ENCODE data around the gene HCRTR2.
"Not testable (repeated sequence)": the region's sequence is repeated elsewhere in the genome, so short reads cannot be mapped to it uniquely, and the experiment has no call there.

The HCRTR2 gene

DNA sequence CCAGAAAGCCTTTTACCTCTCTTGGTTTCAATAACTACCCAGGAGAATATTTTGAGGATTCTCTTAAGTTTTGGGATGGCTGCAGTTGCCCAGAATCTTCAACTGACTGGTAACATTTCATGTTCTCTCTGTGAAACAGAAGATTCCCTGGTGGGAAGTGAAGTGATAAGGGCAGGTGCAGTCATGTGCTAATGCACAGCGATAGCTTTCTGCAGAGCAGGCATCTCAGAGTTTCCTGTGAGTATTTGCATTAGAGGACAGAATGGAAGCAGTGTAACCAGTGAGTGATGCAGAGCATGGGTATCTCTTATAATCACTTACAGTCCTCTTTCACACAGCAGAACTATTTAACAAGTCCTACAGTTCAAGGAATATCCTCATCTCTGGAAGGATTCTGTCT is 76.1 kb downstream of the HCRTR2 start:
- H3K9ac ChIP-seq (ENCODE audit: low read length): no peak overlapping the region
- no peak overlapping the region for H3K27ac ChIP-seq (ENCODE audit: low read depth, low read length)
- no peaks in the 10 kb centered on the region for H3K4me1 ChIP-seq (ENCODE audit: control insufficient read depth, insufficient read depth, low read length)
- no peaks in the 10 kb centered on the region for H3K36me3 ChIP-seq (ENCODE audit: control insufficient read depth, insufficient read depth, low read length)
- no peaks in the 10 kb centered on the region for H3K27me3 ChIP-seq (ENCODE audit: control insufficient read depth, insufficient read depth, low read length)
- no peak overlapping the region for H3K4me3 ChIP-seq (ENCODE audit: low read length)

DNA sequence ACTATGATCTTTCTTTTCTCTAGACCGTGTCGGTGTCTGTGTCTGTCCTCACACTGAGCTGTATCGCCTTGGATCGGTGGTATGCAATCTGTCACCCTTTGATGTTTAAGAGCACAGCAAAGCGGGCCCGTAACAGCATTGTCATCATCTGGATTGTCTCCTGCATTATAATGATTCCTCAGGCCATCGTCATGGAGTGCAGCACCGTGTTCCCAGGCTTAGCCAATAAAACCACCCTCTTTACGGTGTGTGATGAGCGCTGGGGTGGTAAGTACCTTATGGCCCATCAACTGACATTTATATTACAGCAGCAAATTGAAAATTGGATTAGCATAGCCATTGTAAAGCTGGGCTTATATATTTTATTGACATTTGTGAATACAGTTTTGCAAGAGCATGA is 80.8 kb downstream of the HCRTR2 start:
- Histone ChIP-seq H3K4me1 (ENCODE audit: control insufficient read depth, insufficient read depth, low read length) (no peaks in the 10 kb centered on the region), H3K27ac (ENCODE audit: low read depth, low read length) (no peak overlapping the region), H3K36me3 (ENCODE audit: control insufficient read depth, insufficient read depth, low read length) (no peaks in the 10 kb centered on the region), H3K4me3 (ENCODE audit: low read length) (no peak overlapping the region), H3K27me3 (ENCODE audit: control insufficient read depth, insufficient read depth, low read length) (no peaks in the 10 kb centered on the region), H3K9ac (ENCODE audit: low read length) (no peak overlapping the region)

DNA sequence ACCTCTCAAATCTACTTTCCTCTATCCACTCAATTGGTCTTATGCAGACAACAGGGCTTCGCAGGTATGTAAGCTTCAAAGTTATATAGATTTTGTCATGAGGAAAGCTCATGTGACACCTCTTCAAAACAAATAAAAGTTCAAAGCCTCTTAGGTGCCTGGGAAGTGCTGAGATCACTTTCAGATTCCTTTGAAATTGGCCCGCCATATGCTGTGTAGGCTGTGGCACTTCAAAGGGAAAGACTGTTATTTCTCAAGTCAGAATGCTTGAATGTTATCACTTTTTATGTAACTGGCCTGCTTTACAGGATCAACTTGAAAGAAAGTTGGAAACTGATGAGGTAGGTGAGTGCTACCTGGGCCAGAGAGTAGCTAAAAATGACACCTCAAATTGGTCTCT is 85.9 kb downstream of the HCRTR2 start:
- H3K4me3 ChIP-seq (ENCODE audit: low read length): no peak overlapping the region
- no peak overlapping the region for H3K27ac ChIP-seq (ENCODE audit: low read depth, low read length)
- no peaks in the 10 kb centered on the region for H3K4me1 ChIP-seq (ENCODE audit: control insufficient read depth, insufficient read depth, low read length)
- no peaks in the 10 kb centered on the region for H3K36me3 ChIP-seq (ENCODE audit: control insufficient read depth, insufficient read depth, low read length)
- no peaks in the 10 kb centered on the region for H3K27me3 ChIP-seq (ENCODE audit: control insufficient read depth, insufficient read depth, low read length)
- no peak overlapping the region for H3K9ac ChIP-seq (ENCODE audit: low read length)

DNA sequence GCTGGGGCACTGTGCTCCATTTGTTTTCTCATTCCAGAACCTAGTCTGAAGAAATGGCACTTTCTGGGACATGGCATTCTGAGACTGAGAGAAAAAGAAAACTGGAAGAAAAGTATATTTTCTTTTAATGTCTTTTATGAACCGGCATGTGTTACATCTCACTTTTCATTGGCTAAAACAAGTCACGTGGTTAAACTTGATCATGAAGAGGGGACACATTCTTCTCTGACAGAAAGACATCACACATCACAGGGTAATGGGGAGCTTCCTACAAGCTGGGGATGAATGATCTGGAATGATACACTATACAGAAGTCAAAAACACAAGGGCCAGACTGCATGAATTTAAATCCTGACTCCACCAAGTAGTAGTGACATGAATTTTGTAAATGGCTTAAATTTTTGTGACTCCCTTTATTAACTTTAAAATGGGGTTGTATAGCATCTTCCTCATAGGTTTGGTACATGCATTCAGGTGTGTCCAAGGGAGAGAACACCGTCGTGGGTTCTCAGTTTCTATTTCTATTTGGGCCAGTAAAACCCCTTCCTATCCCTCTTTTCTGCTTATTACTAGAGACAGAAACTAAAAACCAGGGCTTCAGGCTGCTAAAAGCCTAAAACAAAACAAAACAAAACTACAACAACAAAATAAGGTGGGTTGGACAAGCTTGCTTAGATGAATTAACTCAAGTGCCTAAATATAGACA is 91.2 kb downstream of the HCRTR2 start:
- no peaks in the 10 kb centered on the region for H3K36me3 ChIP-seq (ENCODE audit: control insufficient read depth, insufficient read depth, low read length)
- H3K4me1 ChIP-seq (ENCODE audit: control insufficient read depth, insufficient read depth, low read length): no peaks in the 10 kb centered on the region
- no peak overlapping the region for H3K4me3 ChIP-seq (ENCODE audit: low read length)
- H3K27me3 ChIP-seq (ENCODE audit: control insufficient read depth, insufficient read depth, low read length): no peaks in the 10 kb centered on the region
- H3K27ac ChIP-seq (ENCODE audit: low read depth, low read length): no peak overlapping the region
- H3K9ac ChIP-seq (ENCODE audit: low read length): no peak overlapping the region

DNA sequence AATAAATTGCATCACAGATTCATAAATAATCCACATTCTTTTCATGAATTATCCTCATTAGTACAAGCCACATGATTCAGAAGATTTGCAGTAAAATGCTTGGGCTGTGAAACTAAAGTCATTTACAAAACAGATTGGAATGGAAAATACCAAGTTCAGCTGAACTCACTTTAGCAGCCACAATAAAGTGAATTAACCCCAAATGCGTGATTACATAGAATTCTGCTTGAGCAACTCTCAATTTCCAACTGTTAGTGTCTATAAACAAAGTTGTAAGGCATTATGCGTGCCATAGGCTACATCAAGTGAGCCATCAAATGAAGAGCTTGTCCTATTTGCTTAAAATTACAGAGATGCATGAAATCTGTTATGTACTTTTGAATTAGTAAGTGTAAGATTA is 92.6 kb downstream of the HCRTR2 start:
- H3K4me3 ChIP-seq (ENCODE audit: low read length): no peak overlapping the region
- H3K9ac ChIP-seq (ENCODE audit: low read length): no peak overlapping the region
- H3K4me1 ChIP-seq (ENCODE audit: control insufficient read depth, insufficient read depth, low read length): no peaks in the 10 kb centered on the region
- H3K36me3 ChIP-seq (ENCODE audit: control insufficient read depth, insufficient read depth, low read length): no peaks in the 10 kb centered on the region
- no peaks in the 10 kb centered on the region for H3K27me3 ChIP-seq (ENCODE audit: control insufficient read depth, insufficient read depth, low read length)
- no peak overlapping the region for H3K27ac ChIP-seq (ENCODE audit: low read depth, low read length)

DNA sequence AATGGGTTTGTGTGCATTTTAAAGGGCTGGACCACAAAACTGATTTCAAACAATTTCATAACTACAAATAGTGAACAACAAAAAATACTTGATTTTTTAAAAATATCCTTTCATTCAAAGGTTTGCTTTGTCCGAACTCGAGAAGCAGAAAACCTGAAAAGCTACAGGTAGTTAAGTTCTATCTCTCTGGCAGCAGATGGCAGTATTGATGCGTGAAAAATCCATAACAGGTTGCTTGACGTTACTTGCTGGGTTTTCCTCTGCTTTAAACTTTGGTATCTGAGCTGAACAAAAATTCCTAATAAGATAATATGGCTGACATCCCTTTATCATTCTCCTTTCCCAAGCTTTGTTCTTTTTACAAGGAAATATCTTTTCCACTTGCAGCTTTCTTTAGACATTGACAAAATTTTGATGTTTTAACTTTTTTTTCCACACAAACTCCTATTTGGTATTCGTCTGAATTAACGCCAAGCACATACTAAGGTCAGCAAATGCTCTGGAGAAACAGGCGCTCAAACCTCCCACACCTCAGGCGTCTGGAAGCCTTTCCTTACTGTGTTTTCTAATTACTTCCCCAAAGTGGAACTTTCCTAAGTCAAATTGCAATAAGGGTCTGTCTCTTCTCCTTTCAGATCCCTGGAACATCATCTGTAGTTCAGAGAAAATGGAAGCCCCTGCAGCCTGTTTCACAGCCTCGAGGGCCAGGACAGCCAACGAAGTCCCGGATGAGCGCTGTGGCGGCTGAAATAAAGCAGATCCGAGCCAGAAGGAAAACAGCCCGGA is 102.6 kb downstream of the HCRTR2 start:
- H3K36me3 ChIP-seq (ENCODE audit: control insufficient read depth, insufficient read depth, low read length): no peaks in the 10 kb centered on the region
- H3K4me1 ChIP-seq (ENCODE audit: control insufficient read depth, insufficient read depth, low read length): no peaks in the 10 kb centered on the region
- H3K4me3 ChIP-seq (ENCODE audit: low read length): no peak overlapping the region
- no peak overlapping the region for H3K9ac ChIP-seq (ENCODE audit: low read length)
- H3K27me3 ChIP-seq (ENCODE audit: control insufficient read depth, insufficient read depth, low read length): no peaks in the 10 kb centered on the region
- H3K27ac ChIP-seq (ENCODE audit: low read depth, low read length): no peak overlapping the region

DNA sequence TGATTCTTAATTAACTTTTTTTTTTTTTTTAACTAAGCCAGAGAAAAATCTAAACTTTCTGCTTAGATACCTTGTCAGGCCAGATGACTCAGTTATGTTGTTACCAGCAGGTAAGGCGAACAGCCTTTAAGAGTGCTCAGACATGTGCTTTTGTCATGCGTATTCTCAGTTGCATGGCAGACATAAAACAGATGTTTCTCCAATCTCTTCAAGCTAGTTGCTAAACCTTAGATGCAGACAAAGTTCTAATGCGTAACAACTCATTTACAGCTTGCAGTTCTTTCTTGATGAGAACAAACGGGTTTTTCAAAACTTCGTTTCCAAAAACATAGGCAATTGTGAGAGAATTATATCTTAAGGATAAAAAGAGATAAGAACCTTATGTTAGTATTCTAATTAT is 103.3 kb downstream of the HCRTR2 start:
- Histone ChIP-seq H3K36me3 (ENCODE audit: control insufficient read depth, insufficient read depth, low read length) (no peaks in the 10 kb centered on the region), H3K4me1 (ENCODE audit: control insufficient read depth, insufficient read depth, low read length) (no peaks in the 10 kb centered on the region), H3K4me3 (ENCODE audit: low read length) (no peak overlapping the region), H3K27ac (ENCODE audit: low read depth, low read length) (no peak overlapping the region), H3K27me3 (ENCODE audit: control insufficient read depth, insufficient read depth, low read length) (no peaks in the 10 kb centered on the region), H3K9ac (ENCODE audit: low read length) (no peak overlapping the region)

DNA sequence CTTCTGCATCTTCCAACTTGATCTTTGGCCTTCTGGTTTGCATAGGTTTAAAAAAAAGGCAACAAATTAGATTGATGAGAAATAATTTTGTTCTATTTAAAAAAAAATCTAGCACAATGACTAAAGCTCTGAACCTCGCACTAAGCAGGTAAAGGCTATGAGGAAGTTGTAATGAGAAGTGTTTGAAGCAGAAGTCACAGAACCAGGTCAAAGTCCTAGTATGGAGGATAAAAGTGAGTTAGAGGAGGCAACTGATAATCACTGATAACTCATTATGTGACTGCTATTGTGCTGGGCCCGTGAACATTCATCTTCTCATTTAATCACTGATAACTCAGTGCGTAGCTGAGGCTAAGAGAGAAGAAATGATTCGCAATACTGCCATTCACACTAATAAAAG is 106.9 kb downstream of the HCRTR2 start:
- Histone ChIP-seq H3K36me3 (ENCODE audit: control insufficient read depth, insufficient read depth, low read length) (no peaks in the 10 kb centered on the region), H3K27me3 (ENCODE audit: control insufficient read depth, insufficient read depth, low read length) (no peaks in the 10 kb centered on the region), H3K27ac (ENCODE audit: low read depth, low read length) (no peak overlapping the region), H3K4me3 (ENCODE audit: low read length) (no peak overlapping the region), H3K4me1 (ENCODE audit: control insufficient read depth, insufficient read depth, low read length) (no peaks in the 10 kb centered on the region), H3K9ac (ENCODE audit: low read length) (no peak overlapping the region)

DNA sequence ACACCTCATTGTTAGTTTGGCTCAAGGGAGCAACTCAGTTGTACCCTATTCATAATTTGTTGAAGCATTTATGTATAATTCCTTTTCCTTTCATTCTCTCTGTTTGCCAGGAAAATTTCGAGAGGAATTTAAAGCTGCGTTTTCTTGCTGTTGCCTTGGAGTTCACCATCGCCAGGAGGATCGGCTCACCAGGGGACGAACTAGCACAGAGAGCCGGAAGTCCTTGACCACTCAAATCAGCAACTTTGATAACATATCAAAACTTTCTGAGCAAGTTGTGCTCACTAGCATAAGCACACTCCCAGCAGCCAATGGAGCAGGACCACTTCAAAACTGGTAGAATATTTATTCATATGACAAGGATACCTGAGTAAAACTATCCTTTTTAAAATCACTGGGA is 107.8 kb downstream of the HCRTR2 start:
- no peaks in the 10 kb centered on the region for H3K4me1 ChIP-seq (ENCODE audit: control insufficient read depth, insufficient read depth, low read length)
- H3K27me3 ChIP-seq (ENCODE audit: control insufficient read depth, insufficient read depth, low read length): no peaks in the 10 kb centered on the region
- H3K36me3 ChIP-seq (ENCODE audit: control insufficient read depth, insufficient read depth, low read length): no peaks in the 10 kb centered on the region
- no peak overlapping the region for H3K9ac ChIP-seq (ENCODE audit: low read length)
- no peak overlapping the region for H3K4me3 ChIP-seq (ENCODE audit: low read length)
- no peak overlapping the region for H3K27ac ChIP-seq (ENCODE audit: low read depth, low read length)

DNA sequence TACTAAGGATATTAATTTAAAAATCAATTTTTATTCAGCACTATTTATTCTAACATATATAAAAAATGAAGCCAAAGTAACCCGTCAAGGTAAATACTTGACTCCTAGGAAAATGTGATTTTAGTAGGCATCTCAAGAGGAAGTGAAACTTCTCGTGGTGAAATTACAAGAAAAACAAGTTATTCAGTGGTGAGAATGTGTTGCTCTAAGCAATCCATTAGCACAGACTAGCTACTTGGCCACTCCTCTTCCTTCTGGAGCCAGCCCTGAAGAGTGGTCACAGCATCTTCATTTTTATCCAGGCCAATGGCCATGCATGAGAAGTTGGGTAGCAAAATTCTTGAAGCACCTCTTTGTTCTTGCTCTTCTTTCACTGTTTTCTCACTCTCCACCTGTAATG is 112.5 kb downstream of the HCRTR2 start:
- Histone ChIP-seq H3K27me3 (ENCODE audit: control insufficient read depth, insufficient read depth, low read length) (no peaks in the 10 kb centered on the region), H3K27ac (ENCODE audit: low read depth, low read length) (no peak overlapping the region), H3K4me3 (ENCODE audit: low read length) (no peak overlapping the region), H3K36me3 (ENCODE audit: control insufficient read depth, insufficient read depth, low read length) (no peaks in the 10 kb centered on the region), H3K9ac (ENCODE audit: low read length) (no peak overlapping the region), H3K4me1 (ENCODE audit: control insufficient read depth, insufficient read depth, low read length) (no peaks in the 10 kb centered on the region)

DNA sequence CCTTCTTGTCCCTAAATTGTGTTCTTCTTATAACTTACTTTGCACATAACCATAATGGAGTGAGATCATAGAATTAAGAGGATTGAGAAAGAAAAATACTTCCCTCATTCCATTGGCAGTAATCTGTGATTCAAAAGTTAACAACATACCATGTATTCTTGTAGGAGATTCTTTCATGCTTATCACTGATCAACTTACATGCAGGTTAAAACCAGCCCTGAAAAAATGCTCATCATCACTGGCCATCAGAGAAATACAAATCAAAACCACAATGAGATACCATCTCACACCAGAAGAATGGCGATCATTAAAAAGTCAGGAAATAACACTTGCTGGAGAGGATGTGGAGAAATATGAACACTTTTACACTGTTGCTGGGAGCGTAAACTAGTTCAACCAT is 116.4 kb downstream of the HCRTR2 start:
- H3K4me1 ChIP-seq (ENCODE audit: control insufficient read depth, insufficient read depth, low read length): no peaks in the 10 kb centered on the region
- H3K27me3 ChIP-seq (ENCODE audit: control insufficient read depth, insufficient read depth, low read length): no peaks in the 10 kb centered on the region
- H3K27ac ChIP-seq (ENCODE audit: low read depth, low read length): no peak overlapping the region
- H3K4me3 ChIP-seq (ENCODE audit: low read length): no peak overlapping the region
- H3K36me3 ChIP-seq (ENCODE audit: control insufficient read depth, insufficient read depth, low read length): no peaks in the 10 kb centered on the region
- no peak overlapping the region for H3K9ac ChIP-seq (ENCODE audit: low read length)

DNA sequence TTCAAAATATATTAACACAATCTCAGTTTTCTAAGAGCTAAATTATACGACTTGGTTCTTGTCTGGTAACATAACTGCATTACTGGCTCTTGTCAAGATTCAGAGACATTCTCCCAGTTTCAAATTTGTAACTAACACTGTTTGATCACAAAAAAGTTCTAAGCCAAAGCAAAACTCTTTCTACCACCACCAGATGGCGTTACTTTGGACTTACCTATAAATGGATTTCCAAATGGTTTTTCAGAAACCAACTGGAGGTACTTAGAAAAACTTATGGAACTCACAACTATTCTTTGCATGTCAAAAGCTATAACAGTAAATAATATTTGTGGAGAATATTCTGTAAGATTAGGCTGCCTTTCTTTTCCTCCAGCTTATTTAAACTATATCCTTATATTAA is 118.8 kb downstream of the HCRTR2 start:
- H3K4me1 ChIP-seq (ENCODE audit: control insufficient read depth, insufficient read depth, low read length): no peaks in the 10 kb centered on the region
- H3K27me3 ChIP-seq (ENCODE audit: control insufficient read depth, insufficient read depth, low read length): no peaks in the 10 kb centered on the region
- no peak overlapping the region for H3K27ac ChIP-seq (ENCODE audit: low read depth, low read length)
- no peaks in the 10 kb centered on the region for H3K36me3 ChIP-seq (ENCODE audit: control insufficient read depth, insufficient read depth, low read length)
- no peak overlapping the region for H3K9ac ChIP-seq (ENCODE audit: low read length)
- no peak overlapping the region for H3K4me3 ChIP-seq (ENCODE audit: low read length)

DNA sequence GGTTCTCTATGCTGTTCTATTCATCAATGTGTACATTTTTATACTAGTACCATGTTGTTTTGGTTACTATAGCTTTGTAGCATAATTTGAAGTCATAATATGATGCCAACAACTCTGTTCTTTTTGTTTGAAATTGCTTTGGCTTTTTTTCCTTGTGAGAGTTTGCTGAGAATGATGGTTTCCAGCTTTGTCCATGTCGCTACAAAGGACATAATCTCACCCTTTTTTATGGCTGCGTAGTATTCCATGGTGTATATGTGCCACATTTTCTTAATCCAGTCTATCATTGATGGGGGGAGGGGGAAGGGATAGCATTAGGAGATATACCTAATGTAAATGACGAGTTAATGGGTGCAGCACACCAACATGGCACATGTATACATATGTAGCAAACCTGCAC is 122.9 kb downstream of the HCRTR2 start:
- not testable (repeated sequence) for H3K27ac ChIP-seq (ENCODE audit: low read depth, low read length); H3K4me1 ChIP-seq (ENCODE audit: control insufficient read depth, insufficient read depth, low read length); H3K4me3 ChIP-seq (ENCODE audit: low read length); H3K36me3 ChIP-seq (ENCODE audit: control insufficient read depth, insufficient read depth, low read length); H3K27me3 ChIP-seq (ENCODE audit: control insufficient read depth, insufficient read depth, low read length); H3K9ac ChIP-seq (ENCODE audit: low read length)
